Astrocyte (in vitro differentiated cells and primary cell): ENCODE results near the gene SCNN1G. TPM values are rescaled to one million over a fixed set of nuclear protein-coding genes. Genes with fewer than 3 reads are reported as not detected.

Source experiments
- DNase-seq: peaks from one replicate; pipeline ENCODE4 v3.0.0-alpha.2; 2010; ENCODE audit warnings: low read depth
- FAIRE-seq: peaks from 2 replicates; lab custom pipeline; 2011; peaks lifted over from hg19 to GRCh38; lab: Jason Lieb, UNC
- H2AFZ ChIP-seq: 2 replicates; pipeline ENCODE4 v1.6.0; 2012; ENCODE audit warnings: low read depth, low read length, inconsistent platforms
- H3K27ac ChIP-seq: 2 replicates; pipeline ENCODE4 v1.5.1; 2011; ENCODE audit warnings: low read depth, low read length, inconsistent platforms
- H3K27me3 ChIP-seq: 2 replicates; pipeline ENCODE4 v1.6.0; 2011; ENCODE audit warnings: low read length, inconsistent platforms; ENCODE audit not compliant: insufficient read depth
- H3K36me3 ChIP-seq: 2 replicates; pipeline ENCODE4 v1.5.1; 2011; ENCODE audit warnings: low read length, inconsistent platforms; ENCODE audit not compliant: insufficient read depth
- H3K4me1 ChIP-seq: 2 replicates; pipeline ENCODE4 v1.5.1; 2011; ENCODE audit warnings: low read length, inconsistent platforms; ENCODE audit not compliant: insufficient read depth
- H3K4me2 ChIP-seq: 2 replicates; pipeline ENCODE4 v1.6.0; 2012; ENCODE audit warnings: low read length, inconsistent platforms
- H3K4me3 ChIP-seq: 2 replicates; pipeline ENCODE4 v1.5.1; 2011; ENCODE audit warnings: low read depth, mild to moderate bottlenecking, low read length, inconsistent platforms; ENCODE audit not compliant: insufficient read depth
- H3K79me2 ChIP-seq: 2 replicates; pipeline ENCODE4 v1.6.0; 2012; ENCODE audit warnings: mild to moderate bottlenecking, low read length, inconsistent platforms; ENCODE audit not compliant: insufficient read depth
- H3K9ac ChIP-seq: 2 replicates; pipeline ENCODE4 v1.6.0; 2012; ENCODE audit warnings: mild to moderate bottlenecking, low read length, inconsistent platforms
- H3K9me3 ChIP-seq: 2 replicates; pipeline ENCODE4 v1.5.1; 2012; ENCODE audit warnings: low read depth, mild to moderate bottlenecking, low read length, inconsistent platforms; ENCODE audit not compliant: insufficient read depth
- H4K20me1 ChIP-seq: 2 replicates; pipeline ENCODE4 v1.6.0; 2012; ENCODE audit warnings: low read length, inconsistent platforms; ENCODE audit not compliant: insufficient read depth
- H3K27ac Mint-ChIP-seq: one replicate; pipeline ENCODE4 v1.8.0; 2021; ENCODE audit warnings: mild to moderate bottlenecking, mixed read lengths; ENCODE audit not compliant: unreplicated experiment
- H3K27me3 Mint-ChIP-seq: one replicate; pipeline ENCODE4 v1.8.0; 2021; ENCODE audit warnings: low read depth, mixed read lengths; ENCODE audit not compliant: unreplicated experiment
- H3K36me3 Mint-ChIP-seq: one replicate; pipeline ENCODE4 v1.8.0; 2021; ENCODE audit warnings: low read depth, mixed read lengths; ENCODE audit not compliant: unreplicated experiment
- H3K4me1 Mint-ChIP-seq: one replicate; pipeline ENCODE4 v1.8.0; 2021; ENCODE audit warnings: low read depth, mixed read lengths; ENCODE audit not compliant: unreplicated experiment
- H3K4me3 Mint-ChIP-seq: one replicate; pipeline ENCODE4 v1.8.0; 2021; ENCODE audit warnings: mild to moderate bottlenecking, moderate library complexity, mixed read lengths; ENCODE audit not compliant: unreplicated experiment
- H3K9me3 Mint-ChIP-seq: one replicate; pipeline ENCODE4 v1.8.0; 2021; ENCODE audit warnings: mild to moderate bottlenecking, mixed read lengths; ENCODE audit not compliant: unreplicated experiment
- EZH2 ChIP-seq: IDR thresholded peaks from 2 replicates; pipeline ENCODE4 v1.6.1; 2012; ENCODE audit warnings: mild to moderate bottlenecking, low read length, inconsistent platforms; ENCODE audit not compliant: insufficient read depth
- total RNA-seq: library from RNA; stranded (reverse); gene quantifications from 2 replicates; pipeline ENCODE4 v1.2.1, GENCODE V29; 2021
- TF ChIP-seq, protein P1 (sequence below): IDR thresholded peaks from 2 replicates; pipeline ENCODE4 v1.5.1; 2011; ENCODE audit warnings: low read depth, mild to moderate bottlenecking, inconsistent platforms, low read length, moderate library complexity; ENCODE audit not compliant: insufficient read depth

The SCNN1G gene
- total RNA-seq, 1 donor from 2014 or later = not detected

- no peak overlapping the region for H3K27ac ChIP-seq
- DNase-seq (no peak), FAIRE-seq (no peak)
- H3K36me3 Mint-ChIP-seq = no peaks in the 10 kb centered on the region
- no peak overlapping the region for H3K9ac ChIP-seq
- no peak overlapping the region for H3K4me3 ChIP-seq
- H3K27me3 Mint-ChIP-seq = peaks cover 14% of the 10 kb centered on the region
- peaks cover 9% of the 10 kb centered on the region for H3K9me3 Mint-ChIP-seq
- H3K4me1 Mint-ChIP-seq = no peaks in the 10 kb centered on the region
- no peak overlapping the region for H2AFZ ChIP-seq
- no peak overlapping the region for H3K4me2 ChIP-seq
- H3K27me3 ChIP-seq = no peaks in the 10 kb centered on the region
- no peaks in the 10 kb centered on the region for H3K36me3 ChIP-seq
- TF ChIP-seq EZH2 = no peak
- TF ChIP-seq, protein P1, sequence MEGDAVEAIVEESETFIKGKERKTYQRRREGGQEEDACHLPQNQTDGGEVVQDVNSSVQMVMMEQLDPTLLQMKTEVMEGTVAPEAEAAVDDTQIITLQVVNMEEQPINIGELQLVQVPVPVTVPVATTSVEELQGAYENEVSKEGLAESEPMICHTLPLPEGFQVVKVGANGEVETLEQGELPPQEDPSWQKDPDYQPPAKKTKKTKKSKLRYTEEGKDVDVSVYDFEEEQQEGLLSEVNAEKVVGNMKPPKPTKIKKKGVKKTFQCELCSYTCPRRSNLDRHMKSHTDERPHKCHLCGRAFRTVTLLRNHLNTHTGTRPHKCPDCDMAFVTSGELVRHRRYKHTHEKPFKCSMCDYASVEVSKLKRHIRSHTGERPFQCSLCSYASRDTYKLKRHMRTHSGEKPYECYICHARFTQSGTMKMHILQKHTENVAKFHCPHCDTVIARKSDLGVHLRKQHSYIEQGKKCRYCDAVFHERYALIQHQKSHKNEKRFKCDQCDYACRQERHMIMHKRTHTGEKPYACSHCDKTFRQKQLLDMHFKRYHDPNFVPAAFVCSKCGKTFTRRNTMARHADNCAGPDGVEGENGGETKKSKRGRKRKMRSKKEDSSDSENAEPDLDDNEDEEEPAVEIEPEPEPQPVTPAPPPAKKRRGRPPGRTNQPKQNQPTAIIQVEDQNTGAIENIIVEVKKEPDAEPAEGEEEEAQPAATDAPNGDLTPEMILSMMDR = no peak
- no peaks in the 10 kb centered on the region for H3K4me1 ChIP-seq
- H3K9me3 ChIP-seq = no peaks in the 10 kb centered on the region
- no peaks in the 10 kb centered on the region for H3K79me2 ChIP-seq
- H3K27ac Mint-ChIP-seq = no peak overlapping the region
- H4K20me1 ChIP-seq = no peaks in the 10 kb centered on the region
- H3K4me3 Mint-ChIP-seq = no peak overlapping the region
Observed at GRCh38 chr16:23223368-23223767, 40.8 kb downstream of the SCNN1G start.

- H3K9ac ChIP-seq = no peak overlapping the region
- H3K36me3 Mint-ChIP-seq = no peaks in the 10 kb centered on the region
- FAIRE-seq = no peak
- H3K9me3 ChIP-seq = no peaks in the 10 kb centered on the region
- H3K27ac Mint-ChIP-seq = no peak overlapping the region
- no peak overlapping the region for H2AFZ ChIP-seq
- peaks cover 2% of the 10 kb centered on the region for H3K27me3 Mint-ChIP-seq
- H3K27me3 ChIP-seq = no peaks in the 10 kb centered on the region
- no peak for DNase-seq
- H4K20me1 ChIP-seq = no peaks in the 10 kb centered on the region
- no peak overlapping the region for H3K4me3 ChIP-seq
- TF ChIP-seq, protein P1 = no peak
- H3K4me1 ChIP-seq = no peaks in the 10 kb centered on the region
- no peak overlapping the region for H3K4me3 Mint-ChIP-seq
- no peak overlapping the region for H3K4me2 ChIP-seq
- no peaks in the 10 kb centered on the region for H3K79me2 ChIP-seq
- no peaks in the 10 kb centered on the region for H3K4me1 Mint-ChIP-seq
- H3K27ac ChIP-seq = no peak overlapping the region
- H3K36me3 ChIP-seq = no peaks in the 10 kb centered on the region
- H3K9me3 Mint-ChIP-seq = peaks cover 8% of the 10 kb centered on the region
Observed at GRCh38 chr16:23225109-23225508, 42.6 kb downstream of the SCNN1G start.

DNA sequence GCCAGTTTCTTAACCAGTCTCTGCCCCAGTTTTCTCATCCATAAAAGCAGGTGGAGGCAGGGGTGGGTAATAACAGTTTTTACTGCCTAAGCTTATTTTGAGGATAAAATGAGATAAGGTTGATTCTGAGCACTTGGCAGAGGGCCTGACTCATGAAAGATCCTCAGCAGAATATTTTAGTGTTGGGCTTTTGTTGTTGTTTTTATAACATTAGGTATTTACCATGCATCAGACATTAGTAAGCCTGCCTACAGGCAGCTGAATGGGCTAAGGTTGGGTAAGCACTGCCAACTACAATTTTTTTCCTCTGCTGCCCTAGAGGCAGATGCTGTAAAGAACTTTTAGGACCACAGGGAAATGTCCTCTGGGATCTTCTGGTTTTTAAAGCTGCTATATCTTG is 43.1 kb downstream of the SCNN1G start:
- FAIRE-seq (no peak), DNase-seq (no peak)
- H3K4me1 ChIP-seq = no peaks in the 10 kb centered on the region
- H3K4me3 ChIP-seq = no peak overlapping the region
- no peak overlapping the region for H3K27ac ChIP-seq
- Mint-ChIP-seq H3K27me3 (no peaks in the 10 kb centered on the region), H3K4me3 (no peak overlapping the region), H3K36me3 (no peaks in the 10 kb centered on the region), H3K4me1 (no peaks in the 10 kb centered on the region), H3K9me3 (peaks cover 6% of the 10 kb centered on the region), H3K27ac (no peak overlapping the region)
- H3K79me2 ChIP-seq = no peaks in the 10 kb centered on the region
- H4K20me1 ChIP-seq = no peaks in the 10 kb centered on the region
- H3K36me3 ChIP-seq = no peaks in the 10 kb centered on the region
- no peak overlapping the region for H3K9ac ChIP-seq
- no peaks in the 10 kb centered on the region for H3K27me3 ChIP-seq
- no peak overlapping the region for H3K4me2 ChIP-seq
- TF ChIP-seq EZH2 = no peak
- TF ChIP-seq, protein P1 = no peak
- H3K9me3 ChIP-seq = no peaks in the 10 kb centered on the region
- no peak overlapping the region for H2AFZ ChIP-seq
